ENCODE measurements around the gene SOCS2. TPM values are rescaled to one million over a fixed set of nuclear protein-coding genes. Genes with fewer than 3 reads are reported as not detected.

SOCS2 gene
- total RNA-seq, 1 experiment from 2014 or later: 15.2 TPM

GRCh38 chr12:93609281-93610192 is 37.1 kb downstream of the SOCS2 start:
- H3K27ac ChIP-seq (ENCODE audit: low read depth, low read length): no peak overlapping the region
- H3K4me1 ChIP-seq (ENCODE audit: control insufficient read depth in 1 of 2, insufficient read depth in 2 of 2, low read length in 2 of 2): no peaks in the 10 kb centered on the region
- no peaks in the 10 kb centered on the region for H3K9me2 ChIP-seq (ENCODE audit: insufficient read depth)
- CTCF ChIA-PET: no interaction called here
- POLR2A ChIA-PET: no interaction called here
- DNase-seq (ENCODE audit: low read depth, low spot score): no peak
- no peaks in the 10 kb centered on the region for H3K79me2 ChIP-seq (ENCODE audit: insufficient read depth, low read length)
- intact Hi-C loops (cut with micrococcal nuclease): no loop called here
- no TSS peak for BruUV-seq (replicated peaks)
- TF ChIP-seq JUND (IDR thresholded peaks at IDR 0.05) (no peak), ZBTB33 (IDR thresholded peaks at IDR 0.05; ENCODE audit: extremely low read depth, insufficient replicate concordance, low read length) (no peak), MAX (IDR thresholded peaks at IDR 0.05) (no peak), REST (IDR thresholded peaks at IDR 0.05; ENCODE audit: low read depth) (no peak), EZH2phosphoT487 (IDR thresholded peaks at IDR 0.05; ENCODE audit: borderline replicate concordance) (no peak), CEBPB (IDR thresholded peaks at IDR 0.05; ENCODE audit: low read depth) (no peak), SP1 (IDR thresholded peaks at IDR 0.05; ENCODE audit: low read depth) (no peak), ZNF274 (IDR thresholded peaks at IDR 0.05; ENCODE audit: low read depth, low read length) (no peak), POLR2AphosphoS5 (IDR thresholded peaks at IDR 0.05; ENCODE audit: low read depth, low read length) (no peak), EGR1 (IDR thresholded peaks at IDR 0.05; ENCODE audit: low read depth) (no peak), YY1 (IDR thresholded peaks at IDR 0.05; ENCODE audit: extremely low read depth, insufficient replicate concordance, low read depth, low read length) (no peak), RAD21 (IDR thresholded peaks at IDR 0.05; ENCODE audit: low read depth) (no peak), TCF7L2 (IDR thresholded peaks at IDR 0.05; ENCODE audit: borderline replicate concordance, extremely low read depth, insufficient read depth, insufficient read length) (no peak), SRF (IDR thresholded peaks at IDR 0.05; ENCODE audit: low read depth) (no peak), SIN3A (IDR thresholded peaks at IDR 0.05; ENCODE audit: low read depth) (no peak), ZFX (IDR thresholded peaks at IDR 0.05) (no peak), ATF3 (IDR thresholded peaks at IDR 0.05) (no peak)
- no peak overlapping the region for H3K9ac ChIP-seq (ENCODE audit: low read length)
- H3K4me2 ChIP-seq (ENCODE audit: low read length): no peak overlapping the region
- no peaks in the 10 kb centered on the region for H3K36me3 ChIP-seq (ENCODE audit: control insufficient read depth in 1 of 2, insufficient read depth in 2 of 2, low read length in 2 of 2)
- ATAC-seq: no peak
- RAD21 ChIA-PET (ENCODE audit: low non-redundant PET in 1 of 2, low total read pairs in 2 of 2, uncharacterized antibody in 2 of 2, unreplicated experiment in 2 of 2): no interaction called here
- H3K27me3 ChIP-seq (ENCODE audit: insufficient read depth, low read length): no peaks in the 10 kb centered on the region
- no peaks in the 10 kb centered on the region for H3K9me3 ChIP-seq (ENCODE audit: control insufficient read depth in 1 of 2, insufficient read depth in 1 of 2, low read depth in 1 of 2, low read length in 2 of 2)
- no peak overlapping the region for H2AFZ ChIP-seq (ENCODE audit: low read depth, low read length, poor library complexity, severe bottlenecking)
- H3K4me3 ChIP-seq (replicated peaks in 1 of 2; ENCODE audit: low read depth in 1 of 2, low read length in 2 of 2): no peak overlapping the region
- H4K20me1 ChIP-seq (ENCODE audit: insufficient read depth): no peaks in the 10 kb centered on the region

Data from HCT116 (cell line).